Measurements from ENCODE around the gene POLR3C. TPM values are rescaled to one million over a fixed set of nuclear protein-coding genes. Genes with fewer than 3 reads are reported as not detected.

The POLR3C gene
- total and polyA plus RNA-seq, 2 of the 13 experiments (the other 11 are each of a cell fraction or from before 2014, with no cell fraction given): 15.5 to 24.3 TPM

DNA sequence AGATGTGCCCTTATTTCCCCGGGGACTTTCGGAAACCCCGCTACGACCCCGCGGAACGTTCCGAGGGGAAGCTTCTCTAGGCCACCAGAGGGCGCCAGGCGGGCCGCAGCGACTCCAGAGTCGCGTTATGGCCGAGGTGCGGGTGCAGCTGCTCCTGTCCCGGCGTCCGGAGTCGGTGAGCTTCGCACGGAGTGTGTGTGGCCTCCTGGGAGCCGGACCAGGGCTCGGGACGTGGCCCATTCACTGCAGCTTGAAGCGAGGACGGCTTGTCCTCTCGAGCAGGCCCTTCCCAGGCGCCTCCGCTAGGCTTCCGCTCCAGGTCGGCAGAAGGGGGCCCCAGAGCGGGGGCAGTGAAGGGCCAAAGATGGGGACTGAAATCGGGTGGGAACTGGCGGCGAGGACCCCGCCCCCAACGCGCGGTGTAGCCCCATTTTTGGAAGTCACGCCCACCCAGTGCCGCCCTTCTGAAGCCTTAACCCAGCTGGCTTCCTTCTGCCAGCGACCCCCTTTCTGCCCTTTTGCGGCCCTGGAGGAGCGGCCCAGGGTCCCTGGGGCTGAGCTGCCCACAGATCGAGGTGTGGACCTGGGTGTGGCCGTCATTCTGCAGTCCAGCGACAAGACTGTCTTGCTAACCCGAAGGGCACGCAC, 21.6 kb downstream of the POLR3C start, which contains the start of gene NUDT17 (continued):
- TF ChIP-seq ZBTB38 (CRISPR knock-in tag; IDR thresholded peaks at IDR 0.05): peak; percentile 2; the same call in 1 of the 2 replicates
- TF ChIP-seq, protein P1, sequence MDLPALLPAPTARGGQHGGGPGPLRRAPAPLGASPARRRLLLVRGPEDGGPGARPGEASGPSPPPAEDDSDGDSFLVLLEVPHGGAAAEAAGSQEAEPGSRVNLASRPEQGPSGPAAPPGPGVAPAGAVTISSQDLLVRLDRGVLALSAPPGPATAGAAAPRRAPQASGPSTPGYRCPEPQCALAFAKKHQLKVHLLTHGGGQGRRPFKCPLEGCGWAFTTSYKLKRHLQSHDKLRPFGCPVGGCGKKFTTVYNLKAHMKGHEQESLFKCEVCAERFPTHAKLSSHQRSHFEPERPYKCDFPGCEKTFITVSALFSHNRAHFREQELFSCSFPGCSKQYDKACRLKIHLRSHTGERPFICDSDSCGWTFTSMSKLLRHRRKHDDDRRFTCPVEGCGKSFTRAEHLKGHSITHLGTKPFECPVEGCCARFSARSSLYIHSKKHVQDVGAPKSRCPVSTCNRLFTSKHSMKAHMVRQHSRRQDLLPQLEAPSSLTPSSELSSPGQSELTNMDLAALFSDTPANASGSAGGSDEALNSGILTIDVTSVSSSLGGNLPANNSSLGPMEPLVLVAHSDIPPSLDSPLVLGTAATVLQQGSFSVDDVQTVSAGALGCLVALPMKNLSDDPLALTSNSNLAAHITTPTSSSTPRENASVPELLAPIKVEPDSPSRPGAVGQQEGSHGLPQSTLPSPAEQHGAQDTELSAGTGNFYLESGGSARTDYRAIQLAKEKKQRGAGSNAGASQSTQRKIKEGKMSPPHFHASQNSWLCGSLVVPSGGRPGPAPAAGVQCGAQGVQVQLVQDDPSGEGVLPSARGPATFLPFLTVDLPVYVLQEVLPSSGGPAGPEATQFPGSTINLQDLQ (CRISPR knock-in tag; IDR thresholded peaks at IDR 0.05): no peak
- TF ChIP-seq, protein P2, sequence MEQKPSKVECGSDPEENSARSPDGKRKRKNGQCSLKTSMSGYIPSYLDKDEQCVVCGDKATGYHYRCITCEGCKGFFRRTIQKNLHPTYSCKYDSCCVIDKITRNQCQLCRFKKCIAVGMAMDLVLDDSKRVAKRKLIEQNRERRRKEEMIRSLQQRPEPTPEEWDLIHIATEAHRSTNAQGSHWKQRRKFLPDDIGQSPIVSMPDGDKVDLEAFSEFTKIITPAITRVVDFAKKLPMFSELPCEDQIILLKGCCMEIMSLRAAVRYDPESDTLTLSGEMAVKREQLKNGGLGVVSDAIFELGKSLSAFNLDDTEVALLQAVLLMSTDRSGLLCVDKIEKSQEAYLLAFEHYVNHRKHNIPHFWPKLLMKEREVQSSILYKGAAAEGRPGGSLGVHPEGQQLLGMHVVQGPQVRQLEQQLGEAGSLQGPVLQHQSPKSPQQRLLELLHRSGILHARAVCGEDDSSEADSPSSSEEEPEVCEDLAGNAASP (CRISPR knock-in tag; IDR thresholded peaks at IDR 0.05; ENCODE audit: borderline replicate concordance): 0 out of 2 replicates have a peak, but pooled peaks have one; percentile 19
- TF ChIP-seq, protein P3, sequence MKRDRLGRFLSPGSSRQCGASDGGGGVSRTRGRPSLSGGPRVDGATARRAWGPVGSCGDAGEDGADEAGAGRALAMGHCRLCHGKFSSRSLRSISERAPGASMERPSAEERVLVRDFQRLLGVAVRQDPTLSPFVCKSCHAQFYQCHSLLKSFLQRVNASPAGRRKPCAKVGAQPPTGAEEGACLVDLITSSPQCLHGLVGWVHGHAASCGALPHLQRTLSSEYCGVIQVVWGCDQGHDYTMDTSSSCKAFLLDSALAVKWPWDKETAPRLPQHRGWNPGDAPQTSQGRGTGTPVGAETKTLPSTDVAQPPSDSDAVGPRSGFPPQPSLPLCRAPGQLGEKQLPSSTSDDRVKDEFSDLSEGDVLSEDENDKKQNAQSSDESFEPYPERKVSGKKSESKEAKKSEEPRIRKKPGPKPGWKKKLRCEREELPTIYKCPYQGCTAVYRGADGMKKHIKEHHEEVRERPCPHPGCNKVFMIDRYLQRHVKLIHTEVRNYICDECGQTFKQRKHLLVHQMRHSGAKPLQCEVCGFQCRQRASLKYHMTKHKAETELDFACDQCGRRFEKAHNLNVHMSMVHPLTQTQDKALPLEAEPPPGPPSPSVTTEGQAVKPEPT (CRISPR knock-in tag; IDR thresholded peaks at IDR 0.05; ENCODE audit: low read depth): no peak
- TF ChIP-seq, protein P4, sequence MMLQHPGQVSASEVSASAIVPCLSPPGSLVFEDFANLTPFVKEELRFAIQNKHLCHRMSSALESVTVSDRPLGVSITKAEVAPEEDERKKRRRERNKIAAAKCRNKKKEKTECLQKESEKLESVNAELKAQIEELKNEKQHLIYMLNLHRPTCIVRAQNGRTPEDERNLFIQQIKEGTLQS (CRISPR knock-in tag; IDR thresholded peaks at IDR 0.05): no peak
- TF ChIP-seq, protein P5, sequence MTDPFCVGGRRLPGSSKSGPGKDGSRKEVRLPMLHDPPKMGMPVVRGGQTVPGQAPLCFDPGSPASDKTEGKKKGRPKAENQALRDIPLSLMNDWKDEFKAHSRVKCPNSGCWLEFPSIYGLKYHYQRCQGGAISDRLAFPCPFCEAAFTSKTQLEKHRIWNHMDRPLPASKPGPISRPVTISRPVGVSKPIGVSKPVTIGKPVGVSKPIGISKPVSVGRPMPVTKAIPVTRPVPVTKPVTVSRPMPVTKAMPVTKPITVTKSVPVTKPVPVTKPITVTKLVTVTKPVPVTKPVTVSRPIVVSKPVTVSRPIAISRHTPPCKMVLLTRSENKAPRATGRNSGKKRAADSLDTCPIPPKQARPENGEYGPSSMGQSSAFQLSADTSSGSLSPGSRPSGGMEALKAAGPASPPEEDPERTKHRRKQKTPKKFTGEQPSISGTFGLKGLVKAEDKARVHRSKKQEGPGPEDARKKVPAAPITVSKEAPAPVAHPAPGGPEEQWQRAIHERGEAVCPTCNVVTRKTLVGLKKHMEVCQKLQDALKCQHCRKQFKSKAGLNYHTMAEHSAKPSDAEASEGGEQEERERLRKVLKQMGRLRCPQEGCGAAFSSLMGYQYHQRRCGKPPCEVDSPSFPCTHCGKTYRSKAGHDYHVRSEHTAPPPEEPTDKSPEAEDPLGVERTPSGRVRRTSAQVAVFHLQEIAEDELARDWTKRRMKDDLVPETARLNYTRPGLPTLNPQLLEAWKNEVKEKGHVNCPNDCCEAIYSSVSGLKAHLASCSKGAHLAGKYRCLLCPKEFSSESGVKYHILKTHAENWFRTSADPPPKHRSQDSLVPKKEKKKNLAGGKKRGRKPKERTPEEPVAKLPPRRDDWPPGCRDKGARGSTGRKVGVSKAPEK (CRISPR knock-in tag; IDR thresholded peaks at IDR 0.05; ENCODE audit: borderline replicate concordance): 0 out of 2 replicates have a peak, but pooled peaks have one; percentile 13
- TF ChIP-seq TBX2 (CRISPR knock-in tag; IDR thresholded peaks at IDR 0.05; ENCODE audit: borderline replicate concordance): peak; percentile 72
- TF ChIP-seq RBM22 (optimal IDR thresholded peaks at IDR 0.05; ENCODE audit: low read length): peak; percentile 30
- TF ChIP-seq BRCA1 (CRISPR knock-in tag; IDR thresholded peaks at IDR 0.05): no peak
- TF ChIP-seq, protein P6, sequence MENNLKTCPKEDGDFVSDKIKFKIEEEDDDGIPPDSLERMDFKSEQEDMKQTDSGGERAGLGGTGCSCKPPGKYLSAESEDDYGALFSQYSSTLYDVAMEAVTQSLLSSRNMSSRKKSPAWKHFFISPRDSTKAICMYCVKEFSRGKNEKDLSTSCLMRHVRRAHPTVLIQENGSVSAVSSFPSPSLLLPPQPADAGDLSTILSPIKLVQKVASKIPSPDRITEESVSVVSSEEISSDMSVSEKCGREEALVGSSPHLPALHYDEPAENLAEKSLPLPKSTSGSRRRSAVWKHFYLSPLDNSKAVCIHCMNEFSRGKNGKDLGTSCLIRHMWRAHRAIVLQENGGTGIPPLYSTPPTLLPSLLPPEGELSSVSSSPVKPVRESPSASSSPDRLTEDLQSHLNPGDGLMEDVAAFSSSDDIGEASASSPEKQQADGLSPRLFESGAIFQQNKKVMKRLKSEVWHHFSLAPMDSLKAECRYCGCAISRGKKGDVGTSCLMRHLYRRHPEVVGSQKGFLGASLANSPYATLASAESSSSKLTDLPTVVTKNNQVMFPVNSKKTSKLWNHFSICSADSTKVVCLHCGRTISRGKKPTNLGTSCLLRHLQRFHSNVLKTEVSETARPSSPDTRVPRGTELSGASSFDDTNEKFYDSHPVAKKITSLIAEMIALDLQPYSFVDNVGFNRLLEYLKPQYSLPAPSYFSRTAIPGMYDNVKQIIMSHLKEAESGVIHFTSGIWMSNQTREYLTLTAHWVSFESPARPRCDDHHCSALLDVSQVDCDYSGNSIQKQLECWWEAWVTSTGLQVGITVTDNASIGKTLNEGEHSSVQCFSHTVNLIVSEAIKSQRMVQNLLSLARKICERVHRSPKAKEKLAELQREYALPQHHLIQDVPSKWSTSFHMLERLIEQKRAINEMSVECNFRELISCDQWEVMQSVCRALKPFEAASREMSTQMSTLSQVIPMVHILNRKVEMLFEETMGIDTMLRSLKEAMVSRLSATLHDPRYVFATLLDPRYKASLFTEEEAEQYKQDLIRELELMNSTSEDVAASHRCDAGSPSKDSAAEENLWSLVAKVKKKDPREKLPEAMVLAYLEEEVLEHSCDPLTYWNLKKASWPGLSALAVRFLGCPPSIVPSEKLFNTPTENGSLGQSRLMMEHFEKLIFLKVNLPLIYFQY (CRISPR knock-in tag; IDR thresholded peaks at IDR 0.05; ENCODE audit: borderline replicate concordance): peak; percentile 58
